ENCODE data around the gene OR56B4. TPM values are rescaled to one million over a fixed set of nuclear protein-coding genes. Genes with fewer than 3 reads are reported as not detected.

Gene OR56B4
- total RNA-seq, 1 experiment from 2014 or later = not detected

DNA sequence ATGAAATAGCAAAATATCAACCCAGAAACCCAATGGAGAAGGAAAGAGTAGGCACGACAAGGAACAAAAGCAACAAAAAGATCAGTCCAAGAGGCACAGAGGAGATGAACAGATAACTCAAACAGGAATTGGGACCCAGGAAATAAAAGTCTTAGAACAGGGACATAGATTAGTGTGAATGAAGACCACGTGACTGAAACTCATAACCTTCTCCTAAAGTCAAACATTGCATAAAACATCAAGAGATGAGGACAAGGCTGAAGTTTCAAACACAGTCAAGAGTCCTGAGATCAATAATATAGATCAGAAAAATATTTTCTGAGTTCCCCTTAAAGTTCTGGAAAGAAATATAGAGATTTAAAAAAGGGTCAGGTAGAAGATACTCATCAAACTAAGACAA is 24.4 kb upstream of the OR56B4 start:
- Histone ChIP-seq H3K4me2 (no peak overlapping the region), H2AFZ (no peak overlapping the region), H3F3A (ENCODE audit: insufficient read depth, low read depth) (no peaks in the 10 kb centered on the region), H3K27me3 (ENCODE audit: insufficient read depth, low read depth) (no peaks in the 10 kb centered on the region), H3K36me3 (ENCODE audit: low read depth) (no peaks in the 10 kb centered on the region), H3K4me3 (no peak overlapping the region), H3K9me2 (ENCODE audit: insufficient read depth) (no peaks in the 10 kb centered on the region), H3K4me1 (replicated peaks; ENCODE audit: insufficient read depth) (no peaks in the 10 kb centered on the region), H4K20me1 (ENCODE audit: insufficient read depth) (no peaks in the 10 kb centered on the region), H3K79me2 (ENCODE audit: low read depth) (no peaks in the 10 kb centered on the region), H3K9me3 (ENCODE audit: insufficient read depth, low read depth) (no peaks in the 10 kb centered on the region), H3K27ac (no peak overlapping the region)
- intact Hi-C loops (cut with micrococcal nuclease; ENCODE audit: unreplicated experiment) = no loop called here
- ChIA-PET CTCF (no interaction called here), POLR2A (ENCODE audit: unreplicated experiment) (no interaction called here)
- DNase-seq = no peak
- TF ChIP-seq, protein P1, sequence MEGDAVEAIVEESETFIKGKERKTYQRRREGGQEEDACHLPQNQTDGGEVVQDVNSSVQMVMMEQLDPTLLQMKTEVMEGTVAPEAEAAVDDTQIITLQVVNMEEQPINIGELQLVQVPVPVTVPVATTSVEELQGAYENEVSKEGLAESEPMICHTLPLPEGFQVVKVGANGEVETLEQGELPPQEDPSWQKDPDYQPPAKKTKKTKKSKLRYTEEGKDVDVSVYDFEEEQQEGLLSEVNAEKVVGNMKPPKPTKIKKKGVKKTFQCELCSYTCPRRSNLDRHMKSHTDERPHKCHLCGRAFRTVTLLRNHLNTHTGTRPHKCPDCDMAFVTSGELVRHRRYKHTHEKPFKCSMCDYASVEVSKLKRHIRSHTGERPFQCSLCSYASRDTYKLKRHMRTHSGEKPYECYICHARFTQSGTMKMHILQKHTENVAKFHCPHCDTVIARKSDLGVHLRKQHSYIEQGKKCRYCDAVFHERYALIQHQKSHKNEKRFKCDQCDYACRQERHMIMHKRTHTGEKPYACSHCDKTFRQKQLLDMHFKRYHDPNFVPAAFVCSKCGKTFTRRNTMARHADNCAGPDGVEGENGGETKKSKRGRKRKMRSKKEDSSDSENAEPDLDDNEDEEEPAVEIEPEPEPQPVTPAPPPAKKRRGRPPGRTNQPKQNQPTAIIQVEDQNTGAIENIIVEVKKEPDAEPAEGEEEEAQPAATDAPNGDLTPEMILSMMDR (conservative IDR thresholded peaks at IDR 0.05) = no peak
- TF ChIP-seq EZH2 (IDR thresholded peaks at IDR 0.05; ENCODE audit: low read depth) = no peak
- BruUV-seq (replicated peaks) = no TSS peak

GRCh38 chr11:6084587-6084986 is 22.9 kb upstream of the OR56B4 start:
- Histone ChIP-seq H2AFZ (no peak overlapping the region), H3K9me2 (ENCODE audit: insufficient read depth) (no peaks in the 10 kb centered on the region), H3K4me1 (replicated peaks; ENCODE audit: insufficient read depth) (no peaks in the 10 kb centered on the region), H3K36me3 (ENCODE audit: low read depth) (no peaks in the 10 kb centered on the region), H3K4me3 (no peak overlapping the region), H3K4me2 (no peak overlapping the region), H4K20me1 (ENCODE audit: insufficient read depth) (no peaks in the 10 kb centered on the region), H3K27ac (no peak overlapping the region), H3K27me3 (ENCODE audit: insufficient read depth, low read depth) (no peaks in the 10 kb centered on the region), H3K79me2 (ENCODE audit: low read depth) (no peaks in the 10 kb centered on the region), H3F3A (ENCODE audit: insufficient read depth, low read depth) (no peaks in the 10 kb centered on the region), H3K9me3 (ENCODE audit: insufficient read depth, low read depth) (no peaks in the 10 kb centered on the region)
- intact Hi-C loops (cut with micrococcal nuclease; ENCODE audit: unreplicated experiment) = no loop called here
- DNase-seq = no peak
- TF ChIP-seq EZH2 (IDR thresholded peaks at IDR 0.05; ENCODE audit: low read depth) = no peak
- TF ChIP-seq, protein P1 (conservative IDR thresholded peaks at IDR 0.05) = no peak
- ChIA-PET CTCF (no interaction called here), POLR2A (ENCODE audit: unreplicated experiment) (no interaction called here)
- no TSS peak for BruUV-seq (replicated peaks)

DNA sequence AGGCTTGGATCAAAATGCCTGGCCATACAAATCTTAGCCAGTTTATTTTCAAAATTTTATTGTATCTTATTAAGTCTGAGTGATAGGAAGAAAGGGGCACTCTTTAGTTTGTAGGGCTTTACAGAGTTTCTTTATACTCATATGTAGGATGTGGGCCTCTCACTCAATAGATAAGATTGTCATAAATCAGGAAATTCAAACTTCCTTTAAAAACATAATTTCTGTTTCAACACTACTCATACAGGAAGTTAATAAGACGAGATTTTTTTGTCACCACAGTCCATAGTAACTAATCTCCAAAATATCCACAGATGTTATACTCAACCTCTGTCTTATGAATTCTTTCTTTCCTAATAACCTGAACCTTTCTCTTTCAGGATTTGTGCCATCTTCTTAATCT is 13.3 kb upstream of the OR56B4 start:
- Histone ChIP-seq H2AFZ (no peak overlapping the region), H3K9me2 (ENCODE audit: insufficient read depth) (no peaks in the 10 kb centered on the region), H3K4me2 (no peak overlapping the region), H3K27me3 (ENCODE audit: insufficient read depth, low read depth) (no peaks in the 10 kb centered on the region), H3F3A (ENCODE audit: insufficient read depth, low read depth) (no peaks in the 10 kb centered on the region), H3K36me3 (ENCODE audit: low read depth) (no peaks in the 10 kb centered on the region), H3K4me1 (replicated peaks; ENCODE audit: insufficient read depth) (no peaks in the 10 kb centered on the region), H3K9me3 (ENCODE audit: insufficient read depth, low read depth) (no peaks in the 10 kb centered on the region), H3K79me2 (ENCODE audit: low read depth) (no peaks in the 10 kb centered on the region), H4K20me1 (ENCODE audit: insufficient read depth) (no peaks in the 10 kb centered on the region), H3K27ac (no peak overlapping the region), H3K4me3 (no peak overlapping the region)
- ChIA-PET POLR2A (ENCODE audit: unreplicated experiment) (no interaction called here), CTCF (no interaction called here)
- TF ChIP-seq EZH2 (IDR thresholded peaks at IDR 0.05; ENCODE audit: low read depth) = no peak
- TF ChIP-seq, protein P1 (conservative IDR thresholded peaks at IDR 0.05) = no peak
- DNase-seq = no peak
- no TSS peak for BruUV-seq (replicated peaks)
- intact Hi-C loops (cut with micrococcal nuclease; ENCODE audit: unreplicated experiment) = no loop called here
